Activated CD4-positive, alpha-beta T cell treated with anti-CD3 and anti-CD28 coated beads, Interleukin-2, amount 50 U/mL, for 4 hours (primary cell): ENCODE data around the gene PRKAB2.
"Not testable (repeated sequence)": the region's sequence is repeated elsewhere in the genome, so short reads cannot be mapped to it uniquely, and the experiment has no call there.

Source experiments
- DNase-seq, 2 experiments: peaks; one replicate each; pipeline ENCODE4 v3.0.0-alpha.2; 2020

Gene PRKAB2

GRCh38 chr1:147109041-147109440 is 63.2 kb downstream of the PRKAB2 start:
- DNase-seq = no peak

GRCh38 chr1:147106407-147106881 is 65.8 kb downstream of the PRKAB2 start:
- not testable (repeated sequence) for DNase-seq

GRCh38 chr1:147105909-147106308 is 66.4 kb downstream of the PRKAB2 start:
- no peak for DNase-seq
